HuH-7.5 (cell line): ENCODE data around the gene MINDY4.

Experiments
- DNase-seq: peaks from one replicate; pipeline ENCODE4 v3.0.0; 2011; ENCODE audit warnings: low spot score

MINDY4 gene

GRCh38 chr7:30743371-30744074 lies 27.7 kb upstream of the MINDY4 start:
- peak; percentile 47 for DNase-seq

DNA sequence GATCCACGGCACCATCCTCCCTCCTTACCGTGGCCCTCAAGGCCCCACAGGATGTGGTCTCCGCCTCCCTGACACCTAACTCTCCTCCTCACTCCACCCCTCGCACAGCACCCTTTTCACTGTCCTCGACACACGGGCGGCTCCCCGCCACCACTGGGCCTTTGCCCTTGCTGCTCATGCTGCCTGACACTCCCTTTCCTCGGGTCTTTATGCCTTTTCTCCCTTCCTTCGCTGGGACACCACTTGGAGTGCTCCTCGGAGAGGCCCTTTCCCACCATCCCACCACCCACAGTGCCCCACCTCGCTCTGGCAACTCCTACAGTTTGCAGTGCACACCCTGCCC lies 27.2 kb upstream of the MINDY4 start:
- DNase-seq = no peak

DNA sequence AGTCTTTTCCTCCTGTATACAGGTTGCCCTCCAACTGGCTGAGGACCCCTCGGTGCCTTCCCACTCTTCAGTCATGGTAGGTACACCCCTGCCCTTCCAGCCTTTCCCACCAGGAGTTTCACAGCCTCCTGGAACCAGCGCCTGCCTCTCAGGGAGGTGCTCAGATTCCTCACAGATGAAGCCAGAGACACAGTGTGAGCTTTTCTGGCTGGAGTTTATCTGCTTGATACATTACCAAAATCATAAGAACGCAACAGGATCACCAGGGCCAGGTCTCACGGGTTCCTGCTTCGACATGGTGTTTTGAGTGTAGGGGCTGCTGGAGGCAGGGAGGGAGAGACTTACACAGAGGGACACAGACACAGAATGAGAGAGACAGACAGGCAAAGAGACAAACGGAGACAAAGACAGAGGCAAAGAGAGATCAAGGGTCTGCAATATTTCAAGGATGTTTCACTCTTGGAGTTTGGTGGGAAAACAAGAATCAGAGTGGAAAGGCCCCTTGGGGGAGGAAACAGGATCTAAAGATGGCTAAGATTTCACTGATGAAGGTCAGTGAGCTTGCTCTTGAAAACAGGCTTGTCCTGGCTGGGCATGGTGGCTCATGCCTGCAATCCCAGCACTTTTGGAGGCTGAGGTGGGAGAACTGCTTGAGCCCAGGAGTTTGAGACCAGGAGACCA lies 25.8 kb upstream of the MINDY4 start:
- DNase-seq = no peak

DNA sequence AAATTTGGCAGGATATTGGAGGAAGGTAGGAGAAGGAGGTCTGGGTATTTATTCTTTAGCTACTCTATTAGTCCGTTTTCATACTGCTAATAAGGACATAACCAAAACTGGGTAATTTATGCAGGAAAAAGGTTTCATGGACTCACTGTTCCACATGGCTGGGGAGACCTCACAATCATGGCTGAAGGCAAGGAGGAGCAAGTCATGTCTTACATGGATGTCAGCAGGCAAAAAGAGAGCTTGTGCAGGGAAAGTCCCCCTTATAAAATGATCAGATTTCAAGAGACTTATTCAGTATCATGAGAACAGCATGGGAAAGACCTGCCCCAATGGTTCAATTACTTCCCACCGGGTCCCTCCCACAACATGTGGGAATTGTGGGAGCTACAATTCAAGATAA lies 21.2 kb upstream of the MINDY4 start:
- DNase-seq = no peak

- DNase-seq = no peak
Observed at GRCh38 chr7:30750683-30751650, 20.2 kb upstream of the MINDY4 start.

DNA sequence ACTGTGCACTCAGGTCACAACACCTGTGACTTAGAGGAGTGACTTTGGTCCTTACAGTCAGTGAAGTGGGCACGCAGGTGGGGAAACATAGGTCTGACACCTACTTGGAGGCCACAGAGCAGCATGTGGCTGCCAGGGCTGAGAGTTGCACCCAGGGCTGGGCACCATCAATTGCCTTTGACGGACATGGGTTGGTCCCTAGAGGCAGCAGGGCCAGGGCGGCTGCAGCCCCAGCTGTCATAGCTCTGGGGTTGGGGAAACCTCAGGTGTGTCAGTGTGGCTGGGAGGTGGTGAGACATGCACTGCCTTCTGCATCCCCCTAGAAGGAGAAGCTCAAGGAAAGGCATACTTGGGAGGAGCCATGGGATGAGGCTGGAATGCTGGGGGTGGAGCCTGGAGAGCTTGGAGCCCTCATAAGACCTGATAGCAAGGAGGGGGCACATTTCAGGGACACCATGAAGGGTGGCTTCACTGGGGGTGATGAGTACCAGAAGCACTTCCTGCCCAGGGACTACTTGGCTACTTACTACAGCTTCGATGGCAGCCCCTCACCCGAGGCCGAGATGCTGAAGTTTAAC lies 19.4 kb upstream of the MINDY4 start, which contains the start of gene INMT:
Gene INMT (plus strand): TSS at position 440 of the 578 bp plus-strand sequence. CDS start 16 bp downstream, at position 456.
- DNase-seq = no peak

GRCh38 chr7:30752484-30752883 lies 18.7 kb upstream of the MINDY4 start:
- DNase-seq = no peak

DNA sequence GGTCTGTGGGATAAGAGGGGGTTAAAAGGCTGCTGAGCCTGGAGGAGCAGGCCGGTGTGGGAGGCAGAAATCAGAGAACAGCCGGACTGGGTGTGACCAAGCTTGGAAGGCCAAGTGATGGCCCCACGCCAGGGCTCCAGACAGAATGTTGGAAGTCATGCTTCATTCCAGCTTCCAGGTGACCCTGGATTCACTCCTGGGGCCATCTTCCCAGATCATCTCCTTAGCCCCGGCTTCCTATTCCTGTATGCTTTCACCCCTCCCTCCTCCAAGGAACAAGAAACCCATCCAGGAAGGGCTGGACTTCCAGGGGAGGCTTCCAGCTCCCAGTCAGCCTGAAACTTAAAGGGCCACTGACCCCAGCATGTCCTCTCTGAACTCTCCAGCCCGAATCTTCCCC lies 18.2 kb upstream of the MINDY4 start:
- DNase-seq = no peak

DNA sequence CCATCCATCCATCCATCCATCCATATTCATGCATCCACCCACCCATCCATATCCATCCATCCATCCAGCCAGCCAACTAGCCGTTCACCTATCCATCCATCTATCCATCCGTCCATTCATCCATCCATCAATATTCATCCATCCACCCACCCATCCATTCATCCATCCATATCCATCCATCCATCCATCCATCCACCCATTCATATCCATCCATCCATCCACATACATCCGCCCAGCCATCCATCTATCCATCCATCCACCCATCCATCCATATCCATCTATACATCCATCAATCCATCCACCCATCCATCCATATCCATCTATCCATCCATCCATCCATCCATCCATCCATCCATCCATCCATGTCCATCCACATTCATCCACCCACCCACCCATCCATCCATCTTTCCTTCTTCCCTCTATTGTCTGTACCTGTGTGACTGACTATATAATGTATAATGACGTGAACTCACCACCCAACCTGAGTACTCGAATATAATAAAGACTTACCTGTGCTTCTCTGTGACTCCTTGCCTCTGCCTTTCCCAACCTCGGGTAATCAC lies 16.8 kb upstream of the MINDY4 start:
- DNase-seq = no peak

DNA sequence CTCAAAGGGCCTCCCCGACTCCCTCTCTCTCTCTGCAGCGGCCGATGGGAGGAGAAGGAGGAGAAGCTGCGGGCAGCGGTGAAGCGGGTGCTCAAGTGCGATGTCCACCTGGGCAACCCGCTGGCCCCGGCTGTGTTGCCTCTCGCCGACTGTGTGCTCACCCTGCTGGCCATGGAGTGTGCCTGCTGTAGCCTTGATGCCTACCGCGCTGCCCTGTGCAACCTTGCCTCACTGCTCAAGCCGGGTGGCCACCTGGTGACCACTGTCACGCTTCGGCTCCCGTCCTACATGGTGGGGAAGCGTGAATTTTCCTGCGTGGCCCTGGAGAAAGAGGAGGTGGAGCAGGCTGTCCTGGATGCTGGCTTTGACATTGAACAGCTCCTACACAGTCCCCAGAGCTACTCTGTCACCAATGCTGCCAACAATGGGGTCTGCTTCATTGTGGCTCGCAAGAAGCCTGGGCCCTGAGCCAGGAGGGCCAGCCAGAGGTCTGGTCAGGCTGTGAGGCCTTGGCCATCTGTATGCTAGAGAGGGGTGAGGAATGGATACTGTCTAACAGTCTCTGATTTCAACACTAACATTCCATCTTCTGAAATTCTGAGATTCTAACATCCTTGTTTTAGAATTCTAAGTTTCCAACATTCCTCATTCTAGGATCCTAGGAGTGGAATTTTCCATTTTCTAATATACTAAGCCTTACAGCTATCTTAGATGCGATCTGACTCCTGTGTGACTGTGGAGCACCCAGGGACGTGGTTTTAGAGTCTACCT lies 15.6 kb upstream of the MINDY4 start:
- no peak for DNase-seq

DNA sequence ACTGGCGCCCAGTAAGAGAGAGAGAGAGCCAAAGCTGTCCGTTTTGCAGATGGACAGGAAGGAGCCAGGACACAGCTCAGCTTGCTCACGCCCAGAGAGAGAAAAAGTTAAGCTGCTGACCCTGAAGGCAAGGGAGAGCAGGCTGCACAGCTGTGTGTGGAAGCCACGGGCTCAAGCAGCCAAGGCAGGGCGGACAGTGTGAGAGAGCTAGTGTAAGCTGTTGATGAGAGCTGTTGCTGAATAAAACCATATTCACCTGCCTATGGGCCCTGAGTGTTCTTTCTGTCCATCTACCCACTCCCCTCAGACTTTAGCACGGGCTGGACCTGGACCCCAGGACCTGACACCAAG lies 13.9 kb upstream of the MINDY4 start:
- DNase-seq = no peak

DNA sequence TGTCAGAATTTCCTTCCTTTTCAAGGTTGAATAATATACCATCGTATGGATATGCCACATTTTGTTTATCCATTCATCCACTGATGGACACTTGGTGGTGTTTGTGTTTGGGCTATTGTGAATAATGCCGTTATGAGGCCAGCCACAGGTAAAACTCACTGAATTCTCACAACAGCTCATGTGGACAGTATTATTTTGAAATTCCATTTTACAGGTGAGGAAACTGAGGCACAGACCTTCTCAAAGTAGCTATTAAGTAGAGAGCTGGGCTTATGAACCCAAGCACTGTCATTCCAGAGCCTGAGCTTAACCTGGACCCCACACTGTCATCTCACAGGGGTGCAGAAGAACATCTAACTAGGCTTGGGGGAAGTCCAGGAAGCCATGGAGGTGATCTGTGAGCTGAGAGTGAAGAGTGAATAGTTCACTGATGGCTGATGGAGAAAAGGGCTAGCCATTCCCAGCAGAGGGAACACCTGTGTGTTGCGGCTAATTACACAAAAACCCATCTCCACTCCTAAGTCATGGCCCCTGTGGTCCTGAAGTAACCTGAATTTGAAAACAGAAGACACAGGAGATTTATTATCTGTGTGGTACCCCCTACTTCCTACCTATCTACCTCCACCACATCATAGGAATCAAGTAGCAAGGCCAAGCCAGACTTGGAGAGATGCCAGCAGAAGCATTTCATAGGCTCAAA lies 10.6 kb upstream of the MINDY4 start:
- DNase-seq = no peak

DNA sequence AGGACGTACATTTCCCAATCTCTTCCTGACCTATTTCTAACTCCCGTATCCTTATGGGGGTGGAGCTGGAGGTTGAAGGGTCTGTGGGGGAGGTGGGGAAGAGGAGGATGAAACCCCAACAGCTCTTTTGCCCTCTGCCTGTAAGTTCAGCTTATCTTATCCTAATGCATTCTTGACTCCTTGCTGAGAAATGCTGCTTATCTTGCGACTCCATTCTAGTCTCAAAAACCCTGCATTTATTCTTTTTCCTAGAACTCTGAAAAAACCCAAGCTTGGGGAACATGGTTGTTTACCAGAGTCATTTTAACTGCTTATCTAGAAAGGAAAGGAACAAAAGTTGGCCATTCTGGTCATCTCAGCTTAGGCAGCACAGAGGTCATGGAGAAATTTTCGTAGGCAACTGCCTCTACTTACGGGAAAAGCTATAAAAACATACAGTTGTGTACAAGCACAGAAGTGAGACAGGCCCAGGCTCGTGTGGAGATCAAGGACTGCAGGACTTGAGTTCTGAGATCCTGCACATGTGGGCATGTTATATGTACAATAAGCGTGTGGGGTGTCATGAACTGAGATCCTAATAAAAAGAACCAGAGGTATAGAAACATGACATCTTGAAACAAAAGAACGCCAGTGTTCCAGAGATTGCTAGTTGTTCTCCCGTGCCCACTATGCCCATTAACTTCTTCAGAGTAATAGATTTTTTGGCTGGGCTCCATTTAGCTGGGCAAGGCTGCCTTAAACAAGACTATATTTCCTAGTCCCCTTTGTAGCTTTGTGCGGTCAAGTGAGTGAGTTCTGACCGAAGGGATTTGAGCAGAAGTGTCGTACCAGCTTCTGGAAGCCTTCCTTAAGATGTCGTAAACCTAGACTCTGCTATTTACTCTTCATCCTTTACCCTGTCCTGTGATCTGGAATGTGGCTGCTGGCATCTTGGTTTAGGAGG lies 9.7 kb upstream of the MINDY4 start:
- no peak for DNase-seq

DNA sequence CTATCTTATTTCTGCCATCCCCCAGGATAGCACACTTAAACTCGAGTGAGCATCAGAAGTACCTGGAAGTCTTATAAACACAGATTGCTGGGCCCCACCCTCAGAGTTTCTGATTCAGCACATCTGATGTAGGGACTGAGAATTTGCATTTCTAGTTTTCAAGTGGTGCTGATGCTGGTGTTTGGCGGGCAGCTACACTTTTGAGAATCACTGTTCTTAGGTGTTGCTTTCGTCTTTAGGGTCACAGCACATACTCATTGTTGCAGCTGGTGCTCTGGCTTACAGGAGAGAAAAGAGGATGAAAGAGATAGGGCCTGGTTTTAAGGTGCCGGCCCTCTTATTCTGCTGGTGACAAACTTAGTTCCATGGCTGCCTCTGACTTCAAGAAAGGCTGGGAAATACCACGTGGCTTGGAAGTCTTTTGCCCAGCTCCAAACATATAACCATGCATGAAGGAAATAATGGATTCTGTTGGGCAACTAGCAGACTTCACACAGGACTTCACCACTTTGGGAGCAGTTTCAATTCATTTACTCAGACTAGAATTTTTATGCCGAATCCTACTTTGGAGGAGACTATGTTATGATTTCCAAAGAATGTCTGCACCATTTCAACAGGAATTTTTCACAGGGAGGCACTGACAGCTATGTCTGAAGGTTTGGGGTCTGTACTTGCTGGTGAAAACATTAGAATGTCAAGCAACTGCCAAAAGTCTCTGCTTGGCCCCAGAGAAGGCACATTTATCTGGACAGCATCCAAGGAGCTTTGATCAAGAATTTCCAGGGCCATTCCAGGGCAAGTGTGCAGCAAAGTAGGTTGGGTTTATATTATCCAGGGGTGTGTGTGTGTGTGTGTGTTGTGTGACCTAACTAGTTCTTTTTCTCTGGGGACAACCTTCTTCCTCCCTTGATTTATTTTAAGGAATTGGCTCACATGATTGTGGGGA lies 6.9 kb upstream of the MINDY4 start:
- DNase-seq = no peak

DNA sequence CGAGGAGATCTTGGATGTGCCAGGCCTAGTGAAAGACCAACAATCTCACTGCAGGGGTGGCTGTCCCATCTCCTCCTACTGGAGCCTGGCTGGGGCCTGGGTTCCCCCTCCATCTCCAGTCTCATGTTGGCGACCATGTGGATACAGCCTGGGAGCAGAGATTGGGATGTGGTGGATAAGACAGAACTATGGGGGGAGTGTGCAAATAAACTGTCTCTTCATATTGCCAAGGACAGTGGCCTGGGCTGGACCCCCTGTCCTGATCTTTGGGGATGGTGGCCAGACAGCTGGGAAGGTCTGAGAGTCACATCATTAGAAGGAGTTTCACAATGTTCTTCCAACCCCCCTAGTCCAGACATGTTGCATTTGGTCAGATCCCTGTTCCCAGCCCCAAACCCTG lies 5.8 kb upstream of the MINDY4 start:
- no peak for DNase-seq

- DNase-seq = no peak
Observed at GRCh38 chr7:30770845-30771173, 408 bp upstream of the MINDY4 start.

DNA sequence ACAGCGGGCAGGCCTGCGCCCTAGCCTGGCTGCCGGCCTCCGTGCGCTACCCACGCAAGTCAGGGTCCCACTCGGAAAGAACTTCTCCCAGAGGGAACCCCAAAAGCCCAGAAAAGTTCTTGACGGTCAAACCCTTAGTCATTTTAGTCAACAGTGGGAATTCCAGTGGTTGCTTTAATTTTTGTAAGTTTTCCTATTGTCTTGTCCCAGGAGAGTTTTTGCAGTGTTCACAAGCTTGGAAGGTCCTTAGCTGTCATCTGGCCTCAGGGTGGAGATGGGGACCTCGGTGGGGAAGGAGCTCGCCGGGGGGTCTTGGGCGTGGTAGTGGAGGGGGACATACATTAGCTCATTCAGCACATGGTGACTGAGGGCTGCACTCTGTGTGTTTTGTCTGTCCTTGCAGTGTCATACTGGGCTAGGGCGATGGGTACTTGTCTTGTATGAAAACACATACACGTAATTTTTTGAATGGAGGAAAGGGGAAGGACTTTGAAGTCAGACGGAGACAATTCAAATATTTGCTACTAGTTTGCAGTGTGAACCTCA lies 736 bp downstream of the MINDY4 start:
- no peak for DNase-seq

GRCh38 chr7:30772984-30773383 lies 1.8 kb downstream of the MINDY4 start:
- no peak for DNase-seq
